HCT116 (cell line): ENCODE results near the gene ZNF473. TPM values are rescaled to one million over a fixed set of nuclear protein-coding genes. Genes with fewer than 3 reads are reported as not detected.

ENCODE experiments used
- ATAC-seq: fragments of 200-7000 bp; cut with Tn5 transposase; 2 replicates; pipeline ENCODE4 v1.9.1; 2020; ENCODE audit warnings: mild to moderate bottlenecking, moderate library complexity
- BruUV-seq: library from RNA; stranded (reverse); fragments of 400-500 nt; replicated peaks from 2 replicates; lab custom pipeline; 2021; lab: Mats Ljungman, UMichigan
- CTCF ChIA-PET: fragments of 300-600 bp; sonication (Branson Sonifier 250); formaldehyde crosslinking; loops from one replicate; lab custom pipeline; 2021; ENCODE audit warnings: antibody characterized with exemption; lab: Charles Lee
- POLR2A ChIA-PET: fragments of 300-600, 350-600 bp; sonication (Branson Sonifier 250); formaldehyde crosslinking; loops from one replicate; lab custom pipeline; 2021; ENCODE audit warnings: antibody characterized with exemption; lab: Charles Lee
- RAD21 ChIA-PET, 2 experiments: fragments of 300-600 bp; sonication (Branson Sonifier 250); formaldehyde crosslinking; loops; one replicate each; lab custom pipeline; 2023; ENCODE audit warnings: low total read pairs in 2 of 2; ENCODE audit not compliant: uncharacterized antibody in 2 of 2, unreplicated experiment in 2 of 2, low non-redundant PET in 1 of 2; lab: Charles Lee
- DNase-seq: peaks from one replicate; pipeline ENCODE4 v3.0.0-alpha.2; 2010; ENCODE audit warnings: low read depth, low spot score
- H2AFZ ChIP-seq: fragments of 200-600 bp; shearing (Covaris generic), sonication (generic); 2 replicates; pipeline ENCODE4 v1.6.1; 2017; ENCODE audit warnings: low read depth, mixed run types, mixed read lengths, antibody characterized with exemption, low read length; ENCODE audit not compliant: poor library complexity, severe bottlenecking
- H3K27ac ChIP-seq: 2 replicates; pipeline ENCODE4 v1.5.1; 2012; ENCODE audit warnings: low read depth, low read length
- H3K27me3 ChIP-seq: fragments of 200-600 bp; sonication (generic); 2 replicates; pipeline ENCODE4 v1.6.1; 2016; ENCODE audit warnings: mixed run types, low read length, mixed read lengths; ENCODE audit not compliant: insufficient read depth
- H3K36me3 ChIP-seq, 2 experiments: fragments of 200-500 bp in 1 of 2; fragments of 200-600 bp in 1 of 2; sonication (Bioruptor generic) in 1 of 2; sonication (generic) in 1 of 2; 2 replicates each; pipeline versions ENCODE4 v1.5.1 to v1.6.1; 2014 to 2016; ENCODE audit warnings: low read length in 2 of 2, inconsistent platforms in 1 of 2, mixed read lengths in 1 of 2, mixed run types in 1 of 2; ENCODE audit not compliant: insufficient read depth in 2 of 2, control insufficient read depth in 1 of 2
- H3K4me1 ChIP-seq, 2 experiments: fragments of 200-600 bp in 1 of 2; sonication (generic) in 1 of 2; 2 replicates each; pipeline versions ENCODE4 v1.5.1 to v1.6.1; 2012 to 2017; ENCODE audit warnings: low read length in 2 of 2, inconsistent platforms in 1 of 2, mild to moderate bottlenecking in 1 of 2, mixed read lengths in 1 of 2, mixed run types in 1 of 2, moderate library complexity in 1 of 2; ENCODE audit not compliant: insufficient read depth in 2 of 2, control insufficient read depth in 1 of 2
- H3K4me2 ChIP-seq: fragments of 200-600 bp; sonication (generic); 2 replicates; pipeline ENCODE4 v1.6.1; 2017; ENCODE audit warnings: mixed run types, low read length, mixed read lengths
- H3K4me3 ChIP-seq, 2 experiments: fragments of 200-600 bp in 1 of 2; sonication (generic) in 1 of 2; replicated peaks in 1 of 2; 2 replicates each; pipeline ENCODE4 v1.5.1; 2011 to 2016; ENCODE audit warnings: low read length in 2 of 2, control low read depth in 1 of 2, low read depth in 1 of 2, mild to moderate bottlenecking in 1 of 2, mixed read lengths in 1 of 2, mixed run types in 1 of 2
- H3K79me2 ChIP-seq: fragments of 200-600 bp; sonication (generic); 2 replicates; pipeline ENCODE4 v1.6.1; 2017; ENCODE audit warnings: mild to moderate bottlenecking, mixed run types, low read length, moderate library complexity, mixed read lengths; ENCODE audit not compliant: insufficient read depth
- H3K9ac ChIP-seq: fragments of 200-600 bp; sonication (generic); 2 replicates; pipeline ENCODE4 v1.6.1; 2016; ENCODE audit warnings: low read length, mixed read lengths
- H3K9me2 ChIP-seq: fragments of 200-600 bp; sonication (generic), shearing (Covaris generic); 2 replicates; pipeline ENCODE4 v1.6.1; 2017; ENCODE audit warnings: mixed run types, mild to moderate bottlenecking, moderate library complexity; ENCODE audit not compliant: insufficient read depth
- H3K9me3 ChIP-seq, 2 experiments: fragments of 200-500 bp in 1 of 2; fragments of 200-600 bp in 1 of 2; sonication (Bioruptor generic) in 1 of 2; sonication (generic) in 1 of 2; 2 replicates each; pipeline ENCODE4 v1.6.1; 2014 to 2017; ENCODE audit warnings: low read length in 2 of 2, mixed read lengths in 2 of 2, inconsistent platforms in 1 of 2, low read depth in 1 of 2, mild to moderate bottlenecking in 1 of 2, mixed run types in 1 of 2, moderate library complexity in 1 of 2; ENCODE audit not compliant: control insufficient read depth in 1 of 2, insufficient read depth in 1 of 2
- H4K20me1 ChIP-seq: fragments of 200-600 bp; sonication (generic), shearing (Covaris generic); 2 replicates; pipeline ENCODE4 v1.6.1; 2017; ENCODE audit warnings: mixed run types, mild to moderate bottlenecking, moderate library complexity; ENCODE audit not compliant: insufficient read depth
- CEBPB ChIP-seq: IDR thresholded peaks from 2 replicates; pipeline ENCODE4 v1.6.1; 2012; ENCODE audit warnings: low read depth
- EGR1 ChIP-seq: IDR thresholded peaks from 2 replicates; pipeline ENCODE4 v1.6.1; 2012; ENCODE audit warnings: low read depth
- ELF1 ChIP-seq: IDR thresholded peaks from 2 replicates; pipeline ENCODE4 v1.6.1; 2012; ENCODE audit warnings: low read depth, borderline replicate concordance
- EZH2phosphoT487 ChIP-seq: fragments of 200-600 bp; IDR thresholded peaks from 2 replicates; pipeline ENCODE4 v1.6.1; 2018; ENCODE audit warnings: antibody characterized with exemption, borderline replicate concordance
- JUND ChIP-seq: IDR thresholded peaks from 2 replicates; pipeline ENCODE4 v1.6.1; 2012
- POLR2AphosphoS5 ChIP-seq: IDR thresholded peaks from 2 replicates; pipeline ENCODE4 v1.6.1; 2011; ENCODE audit warnings: mild to moderate bottlenecking, low read depth, low read length, moderate library complexity
- RAD21 ChIP-seq: IDR thresholded peaks from 2 replicates; pipeline ENCODE4 v1.6.1; 2012; ENCODE audit warnings: low read depth, mild to moderate bottlenecking
- SIN3A ChIP-seq: IDR thresholded peaks from 2 replicates; pipeline ENCODE4 v1.6.1; 2012; ENCODE audit warnings: low read depth
- SP1 ChIP-seq: IDR thresholded peaks from 2 replicates; pipeline ENCODE4 v1.6.1; 2012; ENCODE audit warnings: low read depth
- SRF ChIP-seq: IDR thresholded peaks from 2 replicates; pipeline ENCODE4 v1.6.1; 2012; ENCODE audit warnings: low read depth
- TCF7L2 ChIP-seq: IDR thresholded peaks from 2 replicates; pipeline ENCODE4 v1.7.0; 2011; ENCODE audit warnings: borderline replicate concordance, inconsistent platforms; ENCODE audit not compliant: insufficient read depth, insufficient read length; ENCODE audit errors: extremely low read depth
- ZBTB33 ChIP-seq: IDR thresholded peaks from 2 replicates; pipeline ENCODE4 v1.6.1; 2011; ENCODE audit warnings: mild to moderate bottlenecking, low read length, moderate library complexity; ENCODE audit not compliant: insufficient replicate concordance; ENCODE audit errors: extremely low read depth
- ZNF274 ChIP-seq: fragments of 200-500 bp; sonication (Bioruptor generic); IDR thresholded peaks from 2 replicates; pipeline ENCODE4 v1.6.1; 2014; ENCODE audit warnings: mild to moderate bottlenecking, low read depth, low read length, inconsistent platforms
- intact Hi-C: fragments of 100-400 bp; cut with micrococcal nuclease; formaldehyde crosslinking; loops from 2 replicates; pipeline ENCODE4 v1.10.0; 2022
- total RNA-seq: library from RNA; stranded (reverse); gene quantifications from one replicate; pipeline ENCODE4 v1.2.1, GENCODE V29; 2021; ENCODE audit not compliant: unreplicated experiment
- TF ChIP-seq, protein P1 (sequence below): IDR thresholded peaks from 2 replicates; pipeline ENCODE4 v1.6.1; 2012
- TF ChIP-seq, protein P2 (sequence below), 3 experiments: fragments of 200-600 bp in 1 of 3; sonication (generic) in 1 of 3; IDR thresholded peaks in 2 of 3; conservative IDR thresholded peaks in 1 of 3; 2 replicates each; pipeline ENCODE4 v1.5.1; 2012 to 2017; ENCODE audit warnings: low read depth in 2 of 3, low read length in 2 of 3, antibody characterized with exemption in 1 of 3, borderline replicate concordance in 1 of 3, control low read depth in 1 of 3, mild to moderate bottlenecking in 1 of 3, mixed read lengths in 1 of 3, mixed run types in 1 of 3, moderate library complexity in 1 of 3; ENCODE audit not compliant: insufficient read depth in 1 of 3
- TF ChIP-seq, protein P3 (sequence below): IDR thresholded peaks from 2 replicates; pipeline ENCODE4 v1.6.1; 2012; ENCODE audit warnings: low read depth
- TF ChIP-seq, protein P4 (sequence below): IDR thresholded peaks from 2 replicates; pipeline ENCODE4 v1.6.1; 2012

Gene ZNF473
- total RNA-seq, 1 experiment from 2014 or later, result 19.8 TPM

DNA sequence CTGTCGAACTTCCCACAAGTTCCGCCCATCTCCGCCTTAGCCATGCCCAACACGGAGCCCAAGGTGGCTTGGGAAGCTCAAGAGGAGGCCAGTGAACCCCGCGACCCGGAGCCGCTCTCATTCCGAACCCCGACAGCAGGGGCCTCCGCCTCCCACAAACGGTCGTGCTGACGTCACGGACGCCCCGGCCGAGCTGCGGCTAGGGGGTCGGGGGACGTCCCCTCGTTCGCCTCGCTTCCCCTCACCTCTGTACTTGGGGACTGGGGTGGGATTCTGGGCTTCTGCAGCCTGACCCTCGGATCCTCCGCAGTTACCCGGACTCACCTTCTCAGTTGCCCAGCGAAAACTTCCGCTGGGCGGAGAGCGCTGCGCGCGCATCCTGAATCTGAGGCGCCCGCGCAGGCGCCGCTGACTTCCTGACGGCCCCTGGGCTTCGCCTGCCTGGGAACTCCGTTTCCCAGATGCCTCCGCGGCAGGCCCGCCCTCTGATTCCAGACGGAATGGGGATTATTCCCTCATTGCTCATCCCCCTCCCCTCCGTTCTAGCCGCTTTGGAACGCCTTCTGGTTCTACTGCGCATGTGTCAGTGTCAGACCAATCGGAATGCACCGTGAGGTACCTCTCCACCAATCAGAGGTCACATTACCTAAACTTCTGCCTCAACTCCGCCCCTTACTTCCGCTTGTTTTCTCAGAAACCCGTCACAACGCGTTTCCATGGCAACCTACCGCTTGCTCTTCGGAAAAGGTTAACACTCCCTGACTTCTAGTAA lies 597 bp upstream of the ZNF473 start, which contains the start of gene VRK3 (continued):
- TF ChIP-seq ELF1, result peak; percentile 71

DNA sequence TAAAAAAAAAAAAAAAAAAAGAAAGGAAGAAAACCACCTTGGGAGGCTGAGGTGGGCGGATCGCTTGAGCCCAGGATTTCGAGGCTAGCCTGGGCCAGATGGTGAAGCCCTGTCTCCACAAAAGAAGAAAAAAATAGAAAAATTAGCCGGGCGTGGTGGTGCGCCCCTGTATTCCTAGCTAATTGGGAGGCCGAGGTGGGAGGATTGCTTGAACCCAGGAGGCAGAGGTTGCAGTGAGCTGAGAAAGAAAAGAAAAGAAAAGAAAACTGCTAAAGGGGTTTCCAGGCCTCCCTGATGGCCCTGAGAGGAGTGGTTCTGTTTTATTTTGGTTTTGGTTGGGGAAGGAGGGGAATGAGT lies 723 bp downstream of the ZNF473 start:
- no TSS peak for BruUV-seq
- Histone ChIP-seq H3K9ac (0 out of 2 replicates have a peak overlapping the region, but pooled peaks have one; percentile 55), H2AFZ (no peak overlapping the region), H3K79me2 (peaks cover 89% of the 10 kb centered on the region), H3K4me3 (peak overlapping the region; percentile 68 to 100), H3K27me3 (no peaks in the 10 kb centered on the region), H3K36me3 (peaks cover 4 to 16% of the 10 kb centered on the region in 2 experiments; a peak in 2 of 4 replicates), H3K4me1 (peaks cover 5 to 23% of the 10 kb centered on the region in 2 experiments; a peak in 2 of 4 replicates), H3K27ac (0 out of 2 replicates have a peak overlapping the region, but pooled peaks have one; percentile 79), H3K9me2 (no peaks in the 10 kb centered on the region), H4K20me1 (0 out of 2 replicates have a peak, but pooled peaks cover 5% of the 10 kb centered on the region), H3K4me2 (peak overlapping the region; percentile 98), H3K9me3 (no peaks in the 10 kb centered on the region)
- no peak for ATAC-seq
- ChIA-PET POLR2A (no interaction called here), CTCF (no interaction called here), RAD21 (no interaction called here)
- DNase-seq, result no peak
- intact Hi-C loops, result no loop called here
- TF ChIP-seq, protein P1, sequence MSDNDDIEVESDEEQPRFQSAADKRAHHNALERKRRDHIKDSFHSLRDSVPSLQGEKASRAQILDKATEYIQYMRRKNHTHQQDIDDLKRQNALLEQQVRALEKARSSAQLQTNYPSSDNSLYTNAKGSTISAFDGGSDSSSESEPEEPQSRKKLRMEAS, result no peak
- no peak for TF ChIP-seq SRF
- no peak for TF ChIP-seq JUND
- TF ChIP-seq POLR2AphosphoS5, result no peak
- TF ChIP-seq EGR1, result no peak
- TF ChIP-seq SP1, result no peak
- TF ChIP-seq, protein P2, sequence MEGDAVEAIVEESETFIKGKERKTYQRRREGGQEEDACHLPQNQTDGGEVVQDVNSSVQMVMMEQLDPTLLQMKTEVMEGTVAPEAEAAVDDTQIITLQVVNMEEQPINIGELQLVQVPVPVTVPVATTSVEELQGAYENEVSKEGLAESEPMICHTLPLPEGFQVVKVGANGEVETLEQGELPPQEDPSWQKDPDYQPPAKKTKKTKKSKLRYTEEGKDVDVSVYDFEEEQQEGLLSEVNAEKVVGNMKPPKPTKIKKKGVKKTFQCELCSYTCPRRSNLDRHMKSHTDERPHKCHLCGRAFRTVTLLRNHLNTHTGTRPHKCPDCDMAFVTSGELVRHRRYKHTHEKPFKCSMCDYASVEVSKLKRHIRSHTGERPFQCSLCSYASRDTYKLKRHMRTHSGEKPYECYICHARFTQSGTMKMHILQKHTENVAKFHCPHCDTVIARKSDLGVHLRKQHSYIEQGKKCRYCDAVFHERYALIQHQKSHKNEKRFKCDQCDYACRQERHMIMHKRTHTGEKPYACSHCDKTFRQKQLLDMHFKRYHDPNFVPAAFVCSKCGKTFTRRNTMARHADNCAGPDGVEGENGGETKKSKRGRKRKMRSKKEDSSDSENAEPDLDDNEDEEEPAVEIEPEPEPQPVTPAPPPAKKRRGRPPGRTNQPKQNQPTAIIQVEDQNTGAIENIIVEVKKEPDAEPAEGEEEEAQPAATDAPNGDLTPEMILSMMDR (IDR thresholded peaks at IDR 0.05 in 2 of 3, conservative IDR thresholded peaks at IDR 0.05 in 1 of 3; ENCODE audit: borderline replicate concordance in 1 of 3, insufficient read depth in 1 of 3, low read depth in 2 of 3, low read length in 2 of 3), result no peak
- TF ChIP-seq RAD21, result no peak
- TF ChIP-seq SIN3A, result no peak
- no peak for TF ChIP-seq EZH2phosphoT487
- TF ChIP-seq, protein P3, sequence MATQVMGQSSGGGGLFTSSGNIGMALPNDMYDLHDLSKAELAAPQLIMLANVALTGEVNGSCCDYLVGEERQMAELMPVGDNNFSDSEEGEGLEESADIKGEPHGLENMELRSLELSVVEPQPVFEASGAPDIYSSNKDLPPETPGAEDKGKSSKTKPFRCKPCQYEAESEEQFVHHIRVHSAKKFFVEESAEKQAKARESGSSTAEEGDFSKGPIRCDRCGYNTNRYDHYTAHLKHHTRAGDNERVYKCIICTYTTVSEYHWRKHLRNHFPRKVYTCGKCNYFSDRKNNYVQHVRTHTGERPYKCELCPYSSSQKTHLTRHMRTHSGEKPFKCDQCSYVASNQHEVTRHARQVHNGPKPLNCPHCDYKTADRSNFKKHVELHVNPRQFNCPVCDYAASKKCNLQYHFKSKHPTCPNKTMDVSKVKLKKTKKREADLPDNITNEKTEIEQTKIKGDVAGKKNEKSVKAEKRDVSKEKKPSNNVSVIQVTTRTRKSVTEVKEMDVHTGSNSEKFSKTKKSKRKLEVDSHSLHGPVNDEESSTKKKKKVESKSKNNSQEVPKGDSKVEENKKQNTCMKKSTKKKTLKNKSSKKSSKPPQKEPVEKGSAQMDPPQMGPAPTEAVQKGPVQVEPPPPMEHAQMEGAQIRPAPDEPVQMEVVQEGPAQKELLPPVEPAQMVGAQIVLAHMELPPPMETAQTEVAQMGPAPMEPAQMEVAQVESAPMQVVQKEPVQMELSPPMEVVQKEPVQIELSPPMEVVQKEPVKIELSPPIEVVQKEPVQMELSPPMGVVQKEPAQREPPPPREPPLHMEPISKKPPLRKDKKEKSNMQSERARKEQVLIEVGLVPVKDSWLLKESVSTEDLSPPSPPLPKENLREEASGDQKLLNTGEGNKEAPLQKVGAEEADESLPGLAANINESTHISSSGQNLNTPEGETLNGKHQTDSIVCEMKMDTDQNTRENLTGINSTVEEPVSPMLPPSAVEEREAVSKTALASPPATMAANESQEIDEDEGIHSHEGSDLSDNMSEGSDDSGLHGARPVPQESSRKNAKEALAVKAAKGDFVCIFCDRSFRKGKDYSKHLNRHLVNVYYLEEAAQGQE, result no peak
- TF ChIP-seq, protein P4, sequence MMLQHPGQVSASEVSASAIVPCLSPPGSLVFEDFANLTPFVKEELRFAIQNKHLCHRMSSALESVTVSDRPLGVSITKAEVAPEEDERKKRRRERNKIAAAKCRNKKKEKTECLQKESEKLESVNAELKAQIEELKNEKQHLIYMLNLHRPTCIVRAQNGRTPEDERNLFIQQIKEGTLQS, result no peak
- no peak for TF ChIP-seq TCF7L2
- no peak for TF ChIP-seq ZBTB33
- no peak for TF ChIP-seq CEBPB
- TF ChIP-seq ZNF274, result no peak
